H1 (cell line): ENCODE data around the gene SLC24A4. TPM values are rescaled to one million over a fixed set of nuclear protein-coding genes. Genes with fewer than 3 reads are reported as not detected.

ENCODE experiments used
- CTCF ChIA-PET: fragments of 300-600 bp; sonication (Branson Sonifier 250); formaldehyde crosslinking; loops from one replicate; lab custom pipeline; 2021; ENCODE audit not compliant: partially characterized antibody; lab: Charles Lee
- POLR2A ChIA-PET: fragments of 300-600 bp; sonication (Branson Sonifier 250); formaldehyde crosslinking; loops from one replicate; lab custom pipeline; 2021; ENCODE audit warnings: inconsistent platforms; ENCODE audit not compliant: partially characterized antibody; lab: Charles Lee
- DNase-seq, 2 experiments: peaks; one replicate each; pipeline versions ENCODE4 v3.0.0 to v3.0.0-alpha.2; 2010 to 2022; ENCODE audit warnings: low spot score in 2 of 2, low read depth in 1 of 2, mixed read lengths in 1 of 2
- FAIRE-seq: peaks from 2 replicates; lab custom pipeline; 2011; peaks lifted over from hg19 to GRCh38; lab: Jason Lieb, UNC
- H2AFZ ChIP-seq: 2 replicates; pipeline ENCODE4 v1.8.1; 2012; ENCODE audit warnings: low read length, inconsistent platforms
- H2AK5ac ChIP-seq: 2 replicates; pipeline ENCODE4 v1.6.1; 2013; ENCODE audit warnings: low read depth, low read length
- H2BK120ac ChIP-seq: replicated peaks from 2 replicates; pipeline ENCODE3; 2013; ENCODE audit warnings: low read depth, low read length, inconsistent platforms
- H2BK12ac ChIP-seq: 2 replicates; pipeline ENCODE4 v1.6.1; 2013; ENCODE audit warnings: low read depth, low read length
- H2BK15ac ChIP-seq: 2 replicates; pipeline ENCODE4 v1.6.1; 2013; ENCODE audit warnings: low read length
- H2BK20ac ChIP-seq: 2 replicates; pipeline ENCODE4 v1.6.1; 2013; ENCODE audit warnings: low read length
- H2BK5ac ChIP-seq: 2 replicates; pipeline ENCODE4 v1.6.1; 2013; ENCODE audit warnings: low read depth, low read length
- H3K14ac ChIP-seq: 2 replicates; pipeline ENCODE4 v1.6.1; 2013; ENCODE audit warnings: inconsistent platforms; ENCODE audit not compliant: insufficient read length
- H3K18ac ChIP-seq: 2 replicates; pipeline ENCODE4 v1.6.1; 2013; ENCODE audit warnings: low read length; ENCODE audit errors: extremely low read depth
- H3K23ac ChIP-seq: 2 replicates; pipeline ENCODE4 v1.6.1; 2013; ENCODE audit warnings: inconsistent platforms; ENCODE audit not compliant: insufficient read length
- H3K23me2 ChIP-seq: 2 replicates; pipeline ENCODE4 v1.6.1; 2013; ENCODE audit warnings: low read depth, low read length
- H3K27ac ChIP-seq: 2 replicates; pipeline ENCODE4 v1.6.1; 2011; ENCODE audit warnings: low read depth, low read length, inconsistent platforms
- H3K27me3 ChIP-seq, 4 experiments: replicated peaks in 1 of 4; 1 replicate in 1 of 4; 2 replicates in 3 of 4; pipeline versions ENCODE4 v1.6.1 to v1.8.1; 2011 to 2013; ENCODE audit warnings: low read length in 3 of 4, mild to moderate bottlenecking in 3 of 4, inconsistent platforms in 2 of 4, mixed read lengths in 2 of 4, moderate library complexity in 1 of 4; ENCODE audit not compliant: control insufficient read depth in 3 of 4, insufficient read depth in 3 of 4; ENCODE audit errors: extremely low read depth in 1 of 4
- H3K36me3 ChIP-seq, 4 experiments: 2 replicates each; pipeline versions ENCODE4 v1.6.1 to v1.8.1; 2011 to 2013; ENCODE audit warnings: mild to moderate bottlenecking in 4 of 4, low read length in 3 of 4, moderate library complexity in 2 of 4, control low read depth in 1 of 4, inconsistent platforms in 1 of 4; ENCODE audit not compliant: insufficient read depth in 4 of 4, control insufficient read depth in 2 of 4
- H3K4ac ChIP-seq: replicated peaks from 2 replicates; pipeline ENCODE3; 2013; ENCODE audit warnings: low read length, low read depth, mixed read lengths, inconsistent platforms; ENCODE audit not compliant: insufficient read length
- H3K4me1 ChIP-seq, 4 experiments: replicated peaks in 1 of 4; 1 replicate in 1 of 4; 2 replicates in 3 of 4; pipeline versions ENCODE4 v1.6.1 to v1.8.1; 2011 to 2013; ENCODE audit warnings: low read length in 3 of 4, inconsistent platforms in 2 of 4, mixed read lengths in 1 of 4; ENCODE audit not compliant: insufficient read depth in 4 of 4, control insufficient read depth in 3 of 4
- H3K4me2 ChIP-seq, 2 experiments: 2 replicates each; pipeline versions ENCODE4 v1.6.1 to v1.8.1; 2011 to 2013; ENCODE audit warnings: low read depth in 2 of 2, low read length in 2 of 2, control low read depth in 1 of 2, inconsistent platforms in 1 of 2, mild to moderate bottlenecking in 1 of 2; ENCODE audit not compliant: insufficient read depth in 1 of 2
- H3K4me3 ChIP-seq, 4 experiments: fragments of 200-600, 300-600 bp in 1 of 4; sonication (generic), shearing (Covaris generic), sonication (Bioruptor Twin) in 1 of 4; 2 replicates each; pipeline versions ENCODE4 v1.5.1 to v1.8.1; 2011 to 2016; ENCODE audit warnings: low read length in 4 of 4, low read depth in 3 of 4, control low read depth in 2 of 4, inconsistent platforms in 2 of 4, mild to moderate bottlenecking in 2 of 4, mixed read lengths in 1 of 4, moderate library complexity in 1 of 4; ENCODE audit not compliant: insufficient read depth in 2 of 4; ENCODE audit errors: extremely low read depth in 1 of 4
- H3K56ac ChIP-seq: replicated peaks from 2 replicates; pipeline ENCODE3; 2013; ENCODE audit warnings: low read depth, mild to moderate bottlenecking, mixed read lengths, low read length, inconsistent platforms; ENCODE audit not compliant: insufficient read length
- H3K79me1 ChIP-seq: 2 replicates; pipeline ENCODE4 v1.6.1; 2013; ENCODE audit warnings: low read depth, low read length, control low read depth
- H3K79me2 ChIP-seq, 2 experiments: 2 replicates each; pipeline versions ENCODE4 v1.6.1 to v1.8.1; 2012 to 2013; ENCODE audit warnings: low read length in 2 of 2, mild to moderate bottlenecking in 2 of 2, inconsistent platforms in 1 of 2; ENCODE audit not compliant: insufficient read depth in 2 of 2, control insufficient read depth in 1 of 2
- H3K9ac ChIP-seq, 4 experiments: replicated peaks in 1 of 4; 1 replicate in 1 of 4; 2 replicates in 3 of 4; pipeline versions ENCODE4 v1.6.1 to v1.8.1; 2011 to 2013; ENCODE audit warnings: low read depth in 3 of 4, low read length in 3 of 4, control low read depth in 2 of 4, mild to moderate bottlenecking in 2 of 4, moderate library complexity in 2 of 4, inconsistent platforms in 1 of 4; ENCODE audit errors: extremely low read depth in 1 of 4
- H3K9me3 ChIP-seq, 2 experiments: 2 replicates each; pipeline versions ENCODE4 v1.6.1 to v1.8.1; 2012 to 2013; ENCODE audit warnings: mild to moderate bottlenecking in 2 of 2, moderate library complexity in 2 of 2, control low read depth in 1 of 2, inconsistent platforms in 1 of 2, low read depth in 1 of 2, low read length in 1 of 2, mixed read lengths in 1 of 2; ENCODE audit not compliant: insufficient read depth in 2 of 2
- H4K20me1 ChIP-seq, 2 experiments: replicated peaks in 1 of 2; 2 replicates each; pipeline versions ENCODE3 to v1.8.1; 2011 to 2013; ENCODE audit warnings: inconsistent platforms in 2 of 2, low read length in 2 of 2, mild to moderate bottlenecking in 1 of 2; ENCODE audit not compliant: insufficient read depth in 2 of 2, control insufficient read depth in 1 of 2
- H4K5ac ChIP-seq: 2 replicates; pipeline ENCODE4 v1.6.1; 2013; ENCODE audit warnings: low read length, low read depth, mixed read lengths, inconsistent platforms; ENCODE audit not compliant: insufficient read length
- H4K8ac ChIP-seq: 2 replicates; pipeline ENCODE4 v1.8.0; 2013; ENCODE audit warnings: mild to moderate bottlenecking, moderate library complexity, low read length, inconsistent platforms; ENCODE audit not compliant: insufficient read depth; ENCODE audit errors: extremely low read depth
- H4K91ac ChIP-seq: replicated peaks from 2 replicates; pipeline ENCODE3; 2013; ENCODE audit warnings: low read length, mixed read lengths, inconsistent platforms; ENCODE audit not compliant: insufficient read length
- CBX8 ChIP-seq: fragments of 300-800, 300-1000 bp; sonication (generic); IDR thresholded peaks from 2 replicates; pipeline ENCODE4 v1.7.1; 2016; ENCODE audit warnings: low read depth, low read length, borderline replicate concordance
- CTCF ChIP-seq, 3 experiments: IDR thresholded peaks; 1 replicate in 2 of 3; 2 replicates in 1 of 3; pipeline versions ENCODE4 v1.5.1 to v1.6.1; 2011; ENCODE audit warnings: low read length in 3 of 3, mild to moderate bottlenecking in 3 of 3, inconsistent platforms in 2 of 3, low read depth in 1 of 3, moderate library complexity in 1 of 3; ENCODE audit not compliant: insufficient read depth in 1 of 3; ENCODE audit errors: control extremely low read depth in 1 of 3
- EGR1 ChIP-seq: IDR thresholded peaks from 2 replicates; pipeline ENCODE4 v1.6.1; 2011; ENCODE audit warnings: low read depth, low read length, borderline replicate concordance
- JUND ChIP-seq: IDR thresholded peaks from 2 replicates; pipeline ENCODE4 v1.6.1; 2011; ENCODE audit warnings: mild to moderate bottlenecking, improper control_type of control experiment, low read length
- MAFK ChIP-seq: IDR thresholded peaks from 2 replicates; pipeline ENCODE4 v1.6.1; 2012; ENCODE audit warnings: low read depth, mild to moderate bottlenecking, improper control_type of control experiment, low read length
- POLR2AphosphoS5 ChIP-seq: IDR thresholded peaks from 2 replicates; pipeline ENCODE4 v1.6.1; 2011; ENCODE audit warnings: low read depth, low read length
- TAF7 ChIP-seq: optimal IDR thresholded peaks from 2 replicates; pipeline ENCODE3; 2011; ENCODE audit warnings: low read depth, mild to moderate bottlenecking, inconsistent platforms, low read length, moderate library complexity, borderline replicate concordance
- TCF12 ChIP-seq: IDR thresholded peaks from 2 replicates; pipeline ENCODE4 v1.6.1; 2011; ENCODE audit warnings: low read depth, mild to moderate bottlenecking, low read length
- WGBS, 2 experiments: shearing (Covaris generic) in 1 of 2; methylation state at CpG; one replicate each; pipeline versions ENCODE4 v1.1.6 to v1.1.7; 2013 to 2015; ENCODE audit warnings: low lambda C conversion rate in 2 of 2, mixed read lengths in 2 of 2, inconsistent platforms in 1 of 2, low coverage in 1 of 2, missing lambda C conversion rate in 1 of 2; ENCODE audit not compliant: insufficient replicate concordance in 2 of 2, insufficient coverage in 1 of 2, insufficient read length in 1 of 2; ENCODE audit errors: extremely low coverage in 1 of 2, missing lambda C conversion rate in 1 of 2; 5-methylcytosine and 5-hydroxymethylcytosine counted together
- polyA plus RNA-seq, 7 experiments: library from polyadenylated mRNA; depleted of rRNA in 3 of 7; stranded (reverse) in 5 of 7; unstranded in 2 of 7; fragments of >200 nt in 5 of 7; fragments of 200-250 nt in 2 of 7; gene quantifications; 1 replicate in 5 of 7; 2 replicates in 1 of 7; 4 replicates in 1 of 7; pipeline versions ENCODE4 v1.2.1 to v1.2.3, GENCODE V29; 2011 to 2013; ENCODE audit warnings: missing spikeins in 2 of 7, mixed read lengths in 2 of 7
- total RNA-seq: library from RNA; stranded (reverse); fragmentation: NEBNext Ultra II Directional; extraction: Animal tissue kit (Norgen Biotek cat#: 25700); gene quantifications from 2 replicates; pipeline ENCODE4 v1.2.1, GENCODE V29; 2021

SLC24A4 gene
- total and polyA plus RNA-seq, 2 of the 8 experiments (the other 6 are each of a cell fraction or from before 2014, with no cell fraction given), result 0.27 to 0.89 TPM

- Histone ChIP-seq H3K27me3 (no peaks in the 10 kb centered on the region), H3K4me3 (no peak overlapping the region), H2AFZ (no peak overlapping the region), H2AK5ac (no peak overlapping the region), H3K79me1 (no peaks in the 10 kb centered on the region), H3K4ac (no peak overlapping the region), H3K56ac (no peak overlapping the region), H2BK15ac (no peak overlapping the region), H4K91ac (no peak overlapping the region), H3K79me2 (no peaks in the 10 kb centered on the region), H3K14ac (no peak overlapping the region), H3K4me2 (no peak overlapping the region), H4K20me1 (no peaks in the 10 kb centered on the region), H3K9me3 (no peaks in the 10 kb centered on the region), H2BK12ac (no peak overlapping the region), H3K23me2 (no peaks in the 10 kb centered on the region), H3K9ac (no peak overlapping the region), H3K4me1 (no peaks in the 10 kb centered on the region), H4K5ac (no peak overlapping the region), H3K23ac (no peak overlapping the region), H3K18ac (no peak overlapping the region), H3K36me3 (no peaks in the 10 kb centered on the region), H2BK20ac (no peak overlapping the region), H4K8ac (no peak overlapping the region), H3K27ac (no peak overlapping the region), H2BK120ac (no peak overlapping the region), H2BK5ac (no peak overlapping the region)
- WGBS, 2 experiments, result 88% methylated on average over 2 of the region's 2 CpGs; no CpG with 5 or more reads in 1 of the 2 experiments
- ChIA-PET CTCF (interaction anchor here (1.1 kb wide), 1 partner anchor 18 kb away, joined by 4 read pairs; no protein-coding TSS in a partner anchor), POLR2A (no interaction called here)
- no peak for FAIRE-seq
- no peak for DNase-seq
- TF ChIP-seq CTCF (IDR thresholded peaks at IDR 0.05; ENCODE audit: control extremely low read depth in 1 of 3, insufficient read depth in 1 of 3, low read depth in 1 of 3, low read length in 3 of 3), result no peak
- TF ChIP-seq TCF12, result no peak
- TF ChIP-seq CBX8, result no peak
- TF ChIP-seq MAFK, result no peak
- no peak for TF ChIP-seq POLR2AphosphoS5
- TF ChIP-seq EGR1, result no peak
- no peak for TF ChIP-seq TAF7
- no peak for TF ChIP-seq JUND
Observed at GRCh38 chr14:92433407-92433806, 110.4 kb downstream of the SLC24A4 start.
